G401.6 (cell line): ENCODE data around the gene DYNLRB1.

Source experiments
- FAIRE-seq: peaks from 2 replicates; lab custom pipeline; 2012; peaks lifted over from hg19 to GRCh38; lab: Jason Lieb, UNC

DYNLRB1 gene

GRCh38 chr20:34579979-34580940, 64.0 kb downstream of the DYNLRB1 start:
- no peak for FAIRE-seq

GRCh38 chr20:34581341-34582184, 65.3 kb downstream of the DYNLRB1 start:
- FAIRE-seq: no peak

GRCh38 chr20:34582221-34582620, 66.0 kb downstream of the DYNLRB1 start:
- FAIRE-seq: no peak

- no peak for FAIRE-seq
These were observed 66.7 kb downstream of the DYNLRB1 start for GRCh38 chr20:34582911-34583310.

GRCh38 chr20:34583544-34583943, 67.3 kb downstream of the DYNLRB1 start:
- FAIRE-seq: no peak

DNA sequence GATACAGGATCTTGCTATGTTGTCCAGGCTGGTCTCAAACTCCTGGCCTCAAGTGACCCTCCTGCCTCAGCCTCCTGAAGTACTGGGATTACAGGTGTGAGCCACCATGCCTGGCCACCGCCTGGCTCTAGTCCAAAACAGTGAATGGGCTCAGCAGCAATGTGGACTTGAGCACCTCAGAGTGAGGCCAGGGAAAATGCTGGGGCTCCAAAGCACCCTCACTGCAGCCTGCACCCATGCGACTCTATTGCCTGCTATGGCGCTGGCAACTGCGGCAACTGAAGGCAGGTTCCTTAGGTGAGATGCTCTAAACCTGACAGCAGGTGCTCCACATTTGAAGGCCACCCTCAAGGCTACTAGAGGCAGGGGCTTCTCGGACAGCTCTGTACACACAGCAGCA, 68.8 kb downstream of the DYNLRB1 start:
- no peak for FAIRE-seq

DNA sequence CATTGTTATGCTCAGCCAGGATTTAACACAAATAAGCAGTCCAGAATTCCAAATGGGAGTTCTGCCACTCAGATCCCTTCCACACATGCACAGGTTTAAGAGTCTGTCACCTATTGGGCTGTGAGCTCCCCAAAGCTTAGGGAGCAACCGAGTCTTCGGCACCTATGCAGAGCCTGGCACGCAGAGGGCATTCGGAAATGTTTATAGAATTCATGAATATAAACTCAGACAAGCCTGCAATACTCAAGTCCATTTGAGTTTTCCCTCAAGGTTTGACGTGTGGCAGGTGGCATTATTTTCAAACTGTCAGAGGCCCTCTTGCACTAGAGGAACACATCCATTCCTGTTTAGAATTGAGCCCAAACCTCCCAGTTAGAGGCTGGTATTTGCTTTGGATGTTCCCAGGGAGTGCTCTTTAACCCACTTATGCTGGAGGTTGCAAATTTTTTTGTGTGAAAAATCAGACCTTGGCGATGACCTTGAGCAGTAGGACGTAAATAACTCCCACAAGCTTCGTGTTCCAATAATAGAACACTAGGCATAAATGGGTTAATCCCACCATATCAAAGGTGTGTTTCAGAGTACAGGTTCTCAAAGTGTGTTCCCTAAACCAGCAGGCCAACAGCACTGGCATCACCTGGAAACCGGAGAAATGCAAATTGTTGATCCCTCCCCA, 70.4 kb downstream of the DYNLRB1 start:
- FAIRE-seq: no peak
